ENCODE results near the gene STARD5.

STARD5 gene

GRCh38 chr15:81273200-81273599 lies 50.7 kb downstream of the STARD5 start:
- no peak for TF ChIP-seq CTCF (conservative IDR thresholded peaks at IDR 0.05)
- H3K27ac ChIP-seq, result no peak overlapping the region

- no peak overlapping the region for H3K27ac ChIP-seq
- TF ChIP-seq CTCF (conservative IDR thresholded peaks at IDR 0.05), result no peak
These were observed 51.9 kb downstream of the STARD5 start for GRCh38 chr15:81271761-81272644.

DNA sequence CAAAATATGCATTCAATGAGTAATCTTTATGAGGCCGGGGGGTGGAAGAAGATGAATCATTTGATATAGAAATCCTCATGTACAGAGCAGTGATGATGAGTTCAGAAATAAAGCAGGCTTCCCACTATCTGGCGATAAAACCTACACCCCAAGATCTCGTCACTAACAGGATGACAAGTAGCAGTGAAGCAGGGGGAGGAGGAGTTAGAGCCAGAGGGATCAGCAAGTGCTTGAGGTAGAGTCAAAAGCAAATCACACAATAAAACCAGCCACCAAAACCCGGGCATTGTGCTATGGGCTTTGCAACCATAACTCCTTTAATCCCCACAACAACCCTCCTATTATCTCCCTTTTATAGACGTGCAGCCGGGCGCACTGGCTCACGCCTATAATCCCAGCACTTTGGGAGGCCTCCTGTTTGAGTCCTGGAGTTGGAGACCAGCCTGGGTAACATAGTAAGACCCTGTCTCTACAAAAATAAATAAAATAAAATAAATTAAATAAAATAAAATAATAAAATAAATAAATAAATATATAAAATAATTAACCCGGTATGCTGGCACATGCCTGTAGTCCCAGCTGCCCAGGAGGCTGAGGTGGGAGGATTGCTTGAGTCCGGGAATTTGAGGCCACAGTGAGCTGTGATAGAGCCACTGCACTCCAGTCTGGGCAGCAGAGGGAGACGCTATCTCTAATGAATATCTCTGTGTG lies 53.0 kb downstream of the STARD5 start:
- TF ChIP-seq CTCF (conservative IDR thresholded peaks at IDR 0.05), result no peak
- H3K27ac ChIP-seq, result no peak overlapping the region

GRCh38 chr15:81270188-81270587 lies 53.8 kb downstream of the STARD5 start:
- no peak for TF ChIP-seq CTCF (conservative IDR thresholded peaks at IDR 0.05)
- H3K27ac ChIP-seq, result no peak overlapping the region

DNA sequence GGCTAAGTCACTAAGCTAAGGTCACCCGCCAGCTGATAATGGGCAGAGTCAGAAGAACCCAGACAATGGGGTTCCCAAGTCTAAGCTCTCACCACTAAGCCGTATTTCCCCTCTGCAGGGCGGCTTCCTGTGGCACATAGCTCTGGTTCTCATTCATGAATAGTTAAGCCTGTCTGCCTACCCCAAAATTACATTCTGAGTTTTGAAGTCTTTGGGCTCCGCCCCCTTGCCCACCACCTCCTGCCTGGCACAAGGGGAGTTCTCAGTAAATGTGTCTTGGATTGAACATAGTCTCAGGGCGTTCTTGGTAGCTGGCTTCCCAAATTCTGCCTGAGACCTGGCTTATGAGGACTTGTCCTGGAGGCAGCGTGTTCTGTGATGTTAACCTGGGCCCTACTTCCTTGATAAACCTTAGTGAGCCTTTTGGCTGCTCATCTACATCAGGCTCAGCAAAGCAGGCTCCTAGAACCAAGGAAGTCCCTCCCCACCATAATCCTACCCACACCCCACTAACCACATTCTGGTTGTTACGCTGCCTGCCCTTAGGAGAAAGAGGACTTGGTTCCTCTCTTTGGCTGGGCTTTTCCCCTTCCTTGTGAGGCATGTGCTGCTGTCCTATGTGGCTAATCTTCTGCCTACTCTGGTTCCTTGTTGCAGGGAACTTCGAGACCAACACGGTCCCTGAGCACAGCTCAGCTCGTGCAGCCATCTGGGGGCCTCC lies 54.9 kb downstream of the STARD5 start:
- H3K27ac ChIP-seq, result no peak overlapping the region

DNA sequence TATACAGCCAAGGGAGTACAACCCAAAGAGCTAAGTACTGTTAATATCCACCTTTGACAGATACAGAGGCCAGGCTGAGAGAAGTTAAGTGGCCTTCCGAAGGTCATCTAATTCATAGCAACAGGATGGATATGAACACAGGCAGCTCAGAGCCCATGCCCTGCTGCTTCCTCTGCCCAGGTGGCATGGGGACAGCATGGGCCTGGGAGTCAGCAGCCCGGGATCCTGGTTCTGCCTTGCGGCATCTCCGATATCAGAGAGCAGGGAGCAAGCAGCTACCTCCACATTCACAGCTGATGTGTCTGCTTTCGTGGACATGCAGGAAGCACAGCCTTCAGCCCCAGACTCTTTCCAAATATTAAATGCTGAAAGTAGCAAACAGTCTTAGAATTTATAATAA lies 55.6 kb downstream of the STARD5 start:
- TF ChIP-seq CTCF (conservative IDR thresholded peaks at IDR 0.05), result no peak
- H3K27ac ChIP-seq, result no peak overlapping the region

More for the DNA sequence above, 54.9 kb downstream of the STARD5 start:
- no peak for TF ChIP-seq CTCF (conservative IDR thresholded peaks at IDR 0.05)

All from VCaP (cell line).